ENCODE results near the gene SMYD3.
"Not testable (repeated sequence)": the region's sequence is repeated elsewhere in the genome, so short reads cannot be mapped to it uniquely, and the experiment has no call there.

Gene SMYD3

DNA sequence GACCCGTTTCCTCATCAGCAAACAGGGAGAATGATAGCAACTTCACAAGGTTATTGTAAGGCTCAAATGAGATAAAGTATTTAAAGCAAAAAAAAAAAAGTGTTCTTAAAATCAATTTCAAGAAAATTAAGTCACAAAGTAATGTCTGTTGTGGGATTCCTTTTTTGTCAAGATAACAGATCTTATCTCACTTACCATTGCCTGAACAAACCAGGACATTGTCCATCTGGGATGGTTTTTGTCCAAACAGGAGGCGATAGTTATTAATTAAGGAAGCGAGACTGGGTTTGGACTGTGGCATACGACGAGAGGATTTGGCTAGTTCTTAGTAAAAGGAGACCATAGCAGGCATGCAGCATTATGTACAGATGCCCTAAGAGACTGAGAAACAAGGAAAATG lies 458.4 kb downstream of the SMYD3 start:
- no peak for DNase-seq

GRCh38 chr1:246043556-246043955 lies 463.5 kb downstream of the SMYD3 start:
- DNase-seq = peak; percentile 50

- no peak for DNase-seq
Observed at GRCh38 chr1:246041360-246041759, 465.7 kb downstream of the SMYD3 start.

- DNase-seq = no peak
Observed at GRCh38 chr1:246040200-246040890, 466.7 kb downstream of the SMYD3 start.

- no peak for DNase-seq
Observed at GRCh38 chr1:246039584-246039983, 467.5 kb downstream of the SMYD3 start.

DNA sequence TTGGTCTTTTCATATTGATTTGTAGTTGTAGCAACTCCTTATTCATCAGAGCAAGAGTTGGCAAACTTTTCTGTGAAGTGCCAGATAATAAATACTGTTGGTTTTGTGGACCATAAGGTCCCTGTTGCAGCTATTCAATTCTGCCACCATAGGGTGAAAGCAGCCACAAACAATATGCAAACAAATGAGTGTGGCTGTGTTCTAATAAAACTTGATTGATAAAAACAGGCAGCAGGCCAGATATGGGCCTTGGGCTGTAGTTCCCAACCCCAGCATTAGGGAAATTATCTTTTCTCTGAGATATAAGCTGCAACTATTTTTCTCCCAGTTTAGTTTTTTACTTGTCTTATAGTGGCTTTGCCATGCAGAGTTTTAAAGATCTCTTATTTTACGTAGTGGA lies 469.2 kb downstream of the SMYD3 start:
- DNase-seq = no peak

DNA sequence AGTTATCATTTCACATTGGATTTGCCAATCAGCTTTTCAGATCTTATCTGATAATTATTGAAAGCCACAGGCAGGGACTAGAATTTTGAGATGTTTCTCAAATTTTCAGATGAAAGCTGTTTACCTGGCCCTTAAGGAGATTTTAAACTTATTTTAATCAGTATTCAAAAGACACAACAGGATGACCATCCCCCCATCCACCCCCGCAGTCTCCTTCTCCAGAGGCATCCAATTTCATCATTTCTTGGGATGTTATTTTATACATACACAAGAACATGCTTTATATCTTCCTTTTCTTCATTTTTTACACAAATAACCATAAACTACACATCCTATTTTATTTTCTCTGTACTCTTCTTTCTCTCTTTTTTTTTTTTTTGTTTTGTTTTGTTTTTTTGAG lies 470.9 kb downstream of the SMYD3 start:
- DNase-seq = no peak

GRCh38 chr1:246035060-246035541 lies 472.0 kb downstream of the SMYD3 start:
- no peak for DNase-seq

GRCh38 chr1:246034630-246035029 lies 472.4 kb downstream of the SMYD3 start:
- DNase-seq = no peak

- no peak for DNase-seq
Observed at GRCh38 chr1:246032984-246033383, 474.1 kb downstream of the SMYD3 start.

- no peak for DNase-seq
Observed at GRCh38 chr1:246032031-246032551, 475.0 kb downstream of the SMYD3 start.

GRCh38 chr1:246029616-246030015 lies 477.5 kb downstream of the SMYD3 start:
- DNase-seq = no peak

- DNase-seq = not testable (repeated sequence)
Observed at GRCh38 chr1:246024118-246024517, 483.0 kb downstream of the SMYD3 start.

DNA sequence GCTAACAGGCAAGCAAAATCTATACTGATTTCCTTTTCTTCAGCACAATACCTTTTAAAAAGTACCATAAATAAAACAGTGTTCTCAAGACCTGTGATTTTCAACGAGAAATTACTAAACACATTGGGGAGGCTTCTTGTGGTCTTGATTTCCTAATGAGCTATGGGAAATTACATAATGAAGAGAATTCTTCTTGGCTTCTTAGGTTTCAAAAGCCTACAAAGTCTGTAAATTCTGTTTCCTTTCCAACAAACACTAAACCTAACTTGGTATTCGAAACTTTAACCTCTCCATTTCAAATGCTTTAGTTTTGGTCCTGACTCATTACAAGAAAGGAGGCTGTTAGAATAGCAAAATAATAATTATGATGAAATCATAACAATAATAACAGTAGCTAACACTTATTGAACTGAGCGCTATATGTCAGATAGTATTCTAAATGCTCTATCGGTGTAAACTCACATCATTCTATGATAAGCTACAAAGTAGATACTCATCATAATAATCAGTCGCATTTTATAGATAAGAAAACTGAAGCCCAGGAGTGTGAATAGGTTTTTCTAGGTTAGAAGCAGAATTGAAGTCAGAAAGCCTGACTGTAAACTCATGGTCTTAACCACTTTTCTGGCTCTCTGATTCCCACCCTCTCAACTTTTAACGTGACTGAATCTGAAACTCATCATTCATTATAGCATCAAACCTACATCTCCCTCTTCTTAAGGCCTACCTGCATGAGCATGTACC lies 486.7 kb downstream of the SMYD3 start:
- DNase-seq = no peak

DNA sequence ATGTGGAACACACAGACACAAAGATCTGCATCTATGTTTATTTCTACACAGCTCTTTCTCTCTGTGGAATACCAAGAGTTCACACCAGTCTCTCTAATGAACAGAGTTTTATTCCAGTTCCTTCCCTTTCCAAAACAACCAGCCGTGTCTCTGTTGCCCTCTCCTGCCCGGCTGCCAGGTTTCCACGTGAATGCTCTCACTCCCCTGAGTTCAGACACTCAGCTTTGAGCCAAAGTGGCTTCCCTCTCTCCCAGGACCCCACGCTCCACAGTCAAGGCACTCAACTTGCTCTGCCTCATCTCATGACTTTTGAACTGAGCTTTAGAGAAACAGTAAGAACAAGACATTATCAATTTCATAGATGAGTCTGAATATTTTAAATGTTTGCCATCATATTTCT lies 488.9 kb downstream of the SMYD3 start:
- no peak for DNase-seq

- DNase-seq = peak; percentile 56
Observed at GRCh38 chr1:246012341-246012740, 494.7 kb downstream of the SMYD3 start.

DNA sequence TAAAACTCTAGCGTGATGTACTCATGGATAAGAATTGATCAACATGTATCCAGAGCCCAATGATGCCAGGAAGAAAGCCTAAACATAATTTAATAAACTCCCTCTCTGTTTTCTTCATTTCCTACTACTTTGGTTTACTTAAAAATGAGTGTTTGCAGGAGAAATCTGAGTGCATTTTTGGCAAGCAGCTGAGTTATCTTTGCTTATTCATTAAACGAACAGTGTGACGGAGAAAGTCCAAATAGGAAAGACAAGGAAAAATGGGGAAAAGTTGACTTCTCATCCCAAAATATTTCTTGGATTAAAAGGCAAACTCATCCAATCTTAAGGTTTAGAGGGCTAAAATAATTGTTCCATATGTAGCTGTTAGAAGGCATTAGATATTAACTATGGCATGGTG lies 496.7 kb downstream of the SMYD3 start:
- DNase-seq = no peak

DNA sequence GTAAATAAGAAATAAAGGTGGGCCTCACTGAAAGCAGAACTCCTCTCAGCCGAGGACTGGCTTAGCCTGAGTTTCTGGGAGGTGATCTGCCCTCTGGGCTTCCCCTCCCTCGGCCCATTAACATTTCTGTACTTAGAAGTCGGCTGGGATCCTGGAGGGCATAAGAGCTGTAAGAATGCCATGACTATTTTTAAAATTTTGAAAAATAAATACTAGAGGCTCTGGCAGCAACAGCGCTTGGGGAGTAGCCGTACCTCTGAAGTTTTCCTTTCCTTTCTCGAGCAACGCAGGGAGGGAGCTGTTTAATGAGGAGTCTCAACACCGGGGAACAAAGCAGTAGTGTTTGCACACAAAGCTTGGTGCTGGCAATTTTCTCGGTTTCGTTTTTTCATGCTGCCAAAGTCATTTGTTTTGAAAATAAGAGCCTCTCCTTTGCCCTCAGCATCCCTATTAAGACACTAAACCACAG lies 498.7 kb downstream of the SMYD3 start:
- peak; percentile 61 for DNase-seq

- no peak for DNase-seq
Observed at GRCh38 chr1:246005067-246005466, 502.0 kb downstream of the SMYD3 start.

- DNase-seq = peak; percentile 41
Observed at GRCh38 chr1:246004301-246004700, 502.8 kb downstream of the SMYD3 start.

DNA sequence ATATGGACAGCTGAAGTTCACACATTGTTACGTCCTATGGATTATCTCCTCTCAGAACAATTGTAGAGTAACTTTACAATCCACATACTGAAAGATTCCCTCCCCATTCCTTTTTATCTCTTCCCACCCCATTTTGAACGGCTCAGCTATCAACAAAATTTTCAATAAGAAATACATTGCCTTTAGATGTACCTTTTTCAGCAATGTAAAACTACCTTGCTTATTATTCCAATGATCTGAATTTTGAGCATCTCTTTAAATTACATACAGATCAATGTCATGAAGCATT lies 503.7 kb downstream of the SMYD3 start:
- DNase-seq = no peak

GRCh38 chr1:246002725-246003441 lies 504.2 kb downstream of the SMYD3 start:
- DNase-seq = peak; percentile 69

DNA sequence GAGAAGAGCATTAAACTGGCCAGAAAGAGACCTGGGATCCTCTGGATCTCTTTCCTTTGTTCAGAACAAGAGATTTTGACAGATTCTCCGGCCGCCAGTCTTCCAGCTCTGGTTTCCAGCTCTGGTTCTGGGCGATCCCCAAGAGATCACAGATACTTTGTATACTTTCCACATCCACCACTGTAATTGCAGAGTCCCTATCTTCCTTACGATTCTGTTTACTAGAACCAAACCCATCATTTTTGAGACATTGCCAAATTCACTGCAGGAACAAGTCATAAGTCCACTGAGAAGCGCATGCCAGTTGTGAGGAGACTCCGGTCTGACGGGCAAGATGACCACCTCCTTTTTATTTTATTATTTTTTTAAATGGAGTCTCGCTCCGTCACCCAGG lies 505.2 kb downstream of the SMYD3 start:
- no peak for DNase-seq
